WTC11 (cell line): ENCODE results near the gene CAV1.

Experiments used
- ESRRA ChIP-seq: sonication (generic); formaldehyde crosslinking; IDR thresholded peaks from 2 replicates; pipeline ENCODE4 v1.8.1; 2022; ENCODE audit warnings: mild to moderate bottlenecking, missing genetic modification reagents, borderline replicate concordance
- PRRX2 ChIP-seq: fragments of 250-450 bp; sonication (Bioruptor Pico); IDR thresholded peaks from 2 replicates; pipeline ENCODE4 v1.8.0; 2021; ENCODE audit warnings: mild to moderate bottlenecking
- SMAD3 ChIP-seq: sonication (generic); formaldehyde crosslinking; IDR thresholded peaks from 2 replicates; pipeline ENCODE4 v1.8.0; 2022; ENCODE audit warnings: missing genetic modification reagents, mild to moderate bottlenecking, borderline replicate concordance
- SP1 ChIP-seq: sonication (generic); formaldehyde crosslinking; conservative IDR thresholded peaks from 2 replicates; pipeline ENCODE4 v1.8.1; 2022; ENCODE audit warnings: missing genetic modification reagents
- TF ChIP-seq, protein P1 (sequence below): fragments of 200-600 bp; IDR thresholded peaks from 2 replicates; pipeline ENCODE4 v1.8.0; 2022; ENCODE audit warnings: antibody characterized with exemption
- TF ChIP-seq, protein P2 (sequence below): sonication (generic); formaldehyde crosslinking; IDR thresholded peaks from 2 replicates; pipeline ENCODE4 v1.8.0; 2022; ENCODE audit warnings: missing genetic modification reagents
- TF ChIP-seq, protein P3 (sequence below): sonication (generic); formaldehyde crosslinking; IDR thresholded peaks from 2 replicates; pipeline ENCODE4 v1.8.1; 2022; ENCODE audit warnings: low read depth, missing genetic modification reagents, borderline replicate concordance
- TF ChIP-seq, protein P4 (sequence below): sonication (generic); formaldehyde crosslinking; IDR thresholded peaks from 2 replicates; pipeline ENCODE4 v1.8.0; 2022; ENCODE audit warnings: mild to moderate bottlenecking, missing genetic modification reagents
- TF ChIP-seq, protein P5 (sequence below): sonication (generic); formaldehyde crosslinking; IDR thresholded peaks from 2 replicates; pipeline ENCODE4 v1.8.0; 2022; ENCODE audit warnings: mild to moderate bottlenecking, missing genetic modification reagents
- TF ChIP-seq, protein P6 (sequence below): fragments of 250-450 bp; sonication (Bioruptor Pico); IDR thresholded peaks from 2 replicates; pipeline ENCODE4 v2.1.2; 2022; ENCODE audit warnings: mild to moderate bottlenecking, moderate library complexity

DNA sequence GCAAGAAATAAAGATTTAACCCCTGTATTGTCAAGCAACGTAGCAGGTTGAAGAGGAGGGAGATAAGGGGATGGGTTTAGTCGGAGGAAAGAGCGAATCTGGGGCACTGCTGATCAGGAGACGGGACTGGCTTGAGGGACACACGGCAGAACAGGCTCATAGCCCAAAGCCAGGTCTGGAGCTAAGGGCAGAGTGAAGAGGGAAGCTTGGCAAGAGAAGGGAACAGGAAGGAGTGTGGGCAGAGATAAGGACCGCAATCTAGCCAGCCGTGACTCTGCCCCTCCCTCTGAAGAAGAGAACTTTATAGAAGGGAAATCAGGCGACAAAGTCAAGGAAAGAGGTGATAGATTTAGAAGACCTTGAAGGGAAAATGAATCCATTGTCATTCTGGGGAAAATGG is 67.6 kb downstream of the CAV1 start:
- no peak for TF ChIP-seq SP1 (CRISPR knock-in tag)
- TF ChIP-seq, protein P1, sequence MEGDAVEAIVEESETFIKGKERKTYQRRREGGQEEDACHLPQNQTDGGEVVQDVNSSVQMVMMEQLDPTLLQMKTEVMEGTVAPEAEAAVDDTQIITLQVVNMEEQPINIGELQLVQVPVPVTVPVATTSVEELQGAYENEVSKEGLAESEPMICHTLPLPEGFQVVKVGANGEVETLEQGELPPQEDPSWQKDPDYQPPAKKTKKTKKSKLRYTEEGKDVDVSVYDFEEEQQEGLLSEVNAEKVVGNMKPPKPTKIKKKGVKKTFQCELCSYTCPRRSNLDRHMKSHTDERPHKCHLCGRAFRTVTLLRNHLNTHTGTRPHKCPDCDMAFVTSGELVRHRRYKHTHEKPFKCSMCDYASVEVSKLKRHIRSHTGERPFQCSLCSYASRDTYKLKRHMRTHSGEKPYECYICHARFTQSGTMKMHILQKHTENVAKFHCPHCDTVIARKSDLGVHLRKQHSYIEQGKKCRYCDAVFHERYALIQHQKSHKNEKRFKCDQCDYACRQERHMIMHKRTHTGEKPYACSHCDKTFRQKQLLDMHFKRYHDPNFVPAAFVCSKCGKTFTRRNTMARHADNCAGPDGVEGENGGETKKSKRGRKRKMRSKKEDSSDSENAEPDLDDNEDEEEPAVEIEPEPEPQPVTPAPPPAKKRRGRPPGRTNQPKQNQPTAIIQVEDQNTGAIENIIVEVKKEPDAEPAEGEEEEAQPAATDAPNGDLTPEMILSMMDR = no peak
- TF ChIP-seq PRRX2 = no peak
- TF ChIP-seq, protein P2, sequence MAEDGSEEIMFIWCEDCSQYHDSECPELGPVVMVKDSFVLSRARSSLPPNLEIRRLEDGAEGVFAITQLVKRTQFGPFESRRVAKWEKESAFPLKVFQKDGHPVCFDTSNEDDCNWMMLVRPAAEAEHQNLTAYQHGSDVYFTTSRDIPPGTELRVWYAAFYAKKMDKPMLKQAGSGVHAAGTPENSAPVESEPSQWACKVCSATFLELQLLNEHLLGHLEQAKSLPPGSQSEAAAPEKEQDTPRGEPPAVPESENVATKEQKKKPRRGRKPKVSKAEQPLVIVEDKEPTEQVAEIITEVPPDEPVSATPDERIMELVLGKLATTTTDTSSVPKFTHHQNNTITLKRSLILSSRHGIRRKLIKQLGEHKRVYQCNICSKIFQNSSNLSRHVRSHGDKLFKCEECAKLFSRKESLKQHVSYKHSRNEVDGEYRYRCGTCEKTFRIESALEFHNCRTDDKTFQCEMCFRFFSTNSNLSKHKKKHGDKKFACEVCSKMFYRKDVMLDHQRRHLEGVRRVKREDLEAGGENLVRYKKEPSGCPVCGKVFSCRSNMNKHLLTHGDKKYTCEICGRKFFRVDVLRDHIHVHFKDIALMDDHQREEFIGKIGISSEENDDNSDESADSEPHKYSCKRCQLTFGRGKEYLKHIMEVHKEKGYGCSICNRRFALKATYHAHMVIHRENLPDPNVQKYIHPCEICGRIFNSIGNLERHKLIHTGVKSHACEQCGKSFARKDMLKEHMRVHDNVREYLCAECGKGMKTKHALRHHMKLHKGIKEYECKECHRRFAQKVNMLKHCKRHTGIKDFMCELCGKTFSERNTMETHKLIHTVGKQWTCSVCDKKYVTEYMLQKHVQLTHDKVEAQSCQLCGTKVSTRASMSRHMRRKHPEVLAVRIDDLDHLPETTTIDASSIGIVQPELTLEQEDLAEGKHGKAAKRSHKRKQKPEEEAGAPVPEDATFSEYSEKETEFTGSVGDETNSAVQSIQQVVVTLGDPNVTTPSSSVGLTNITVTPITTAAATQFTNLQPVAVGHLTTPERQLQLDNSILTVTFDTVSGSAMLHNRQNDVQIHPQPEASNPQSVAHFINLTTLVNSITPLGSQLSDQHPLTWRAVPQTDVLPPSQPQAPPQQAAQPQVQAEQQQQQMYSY (CRISPR knock-in tag) = no peak
- TF ChIP-seq, protein P3, sequence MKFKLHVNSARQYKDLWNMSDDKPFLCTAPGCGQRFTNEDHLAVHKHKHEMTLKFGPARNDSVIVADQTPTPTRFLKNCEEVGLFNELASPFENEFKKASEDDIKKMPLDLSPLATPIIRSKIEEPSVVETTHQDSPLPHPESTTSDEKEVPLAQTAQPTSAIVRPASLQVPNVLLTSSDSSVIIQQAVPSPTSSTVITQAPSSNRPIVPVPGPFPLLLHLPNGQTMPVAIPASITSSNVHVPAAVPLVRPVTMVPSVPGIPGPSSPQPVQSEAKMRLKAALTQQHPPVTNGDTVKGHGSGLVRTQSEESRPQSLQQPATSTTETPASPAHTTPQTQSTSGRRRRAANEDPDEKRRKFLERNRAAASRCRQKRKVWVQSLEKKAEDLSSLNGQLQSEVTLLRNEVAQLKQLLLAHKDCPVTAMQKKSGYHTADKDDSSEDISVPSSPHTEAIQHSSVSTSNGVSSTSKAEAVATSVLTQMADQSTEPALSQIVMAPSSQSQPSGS = no peak
- TF ChIP-seq, protein P4, sequence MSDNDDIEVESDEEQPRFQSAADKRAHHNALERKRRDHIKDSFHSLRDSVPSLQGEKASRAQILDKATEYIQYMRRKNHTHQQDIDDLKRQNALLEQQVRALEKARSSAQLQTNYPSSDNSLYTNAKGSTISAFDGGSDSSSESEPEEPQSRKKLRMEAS (CRISPR knock-in tag) = no peak
- TF ChIP-seq, protein P5, sequence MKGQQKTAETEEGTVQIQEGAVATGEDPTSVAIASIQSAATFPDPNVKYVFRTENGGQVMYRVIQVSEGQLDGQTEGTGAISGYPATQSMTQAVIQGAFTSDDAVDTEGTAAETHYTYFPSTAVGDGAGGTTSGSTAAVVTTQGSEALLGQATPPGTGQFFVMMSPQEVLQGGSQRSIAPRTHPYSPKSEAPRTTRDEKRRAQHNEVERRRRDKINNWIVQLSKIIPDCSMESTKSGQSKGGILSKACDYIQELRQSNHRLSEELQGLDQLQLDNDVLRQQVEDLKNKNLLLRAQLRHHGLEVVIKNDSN = no peak
- TF ChIP-seq ESRRA (CRISPR knock-in tag) = no peak
- TF ChIP-seq, protein P6, sequence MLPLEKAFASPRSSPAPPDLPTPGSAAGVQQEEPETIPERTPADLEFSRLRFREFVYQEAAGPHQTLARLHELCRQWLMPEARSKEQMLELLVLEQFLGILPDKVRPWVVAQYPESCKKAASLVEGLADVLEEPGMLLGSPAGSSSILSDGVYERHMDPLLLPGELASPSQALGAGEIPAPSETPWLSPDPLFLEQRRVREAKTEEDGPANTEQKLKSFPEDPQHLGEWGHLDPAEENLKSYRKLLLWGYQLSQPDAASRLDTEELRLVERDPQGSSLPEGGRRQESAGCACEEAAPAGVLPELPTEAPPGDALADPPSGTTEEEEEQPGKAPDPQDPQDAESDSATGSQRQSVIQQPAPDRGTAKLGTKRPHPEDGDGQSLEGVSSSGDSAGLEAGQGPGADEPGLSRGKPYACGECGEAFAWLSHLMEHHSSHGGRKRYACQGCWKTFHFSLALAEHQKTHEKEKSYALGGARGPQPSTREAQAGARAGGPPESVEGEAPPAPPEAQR = no peak
- TF ChIP-seq SMAD3 (CRISPR knock-in tag) = no peak
